Superior temporal gyrus (tissue), 1 donor: ENCODE data around the gene GARIN5A.
A peak's percentile ranks its signal among the peaks of the same experiment; 100 is the strongest.

Experiments used
- DNase-seq: peaks from one replicate; pipeline ENCODE4 v3.0.0-alpha.2; 2016; ENCODE audit errors: extremely low spot score

Gene GARIN5A

GRCh38 chr19:50508843-50509190 lies 32.2 kb upstream of the GARIN5A start:
- DNase-seq: no peak

GRCh38 chr19:50507376-50507775 lies 30.7 kb upstream of the GARIN5A start:
- DNase-seq: no peak

DNA sequence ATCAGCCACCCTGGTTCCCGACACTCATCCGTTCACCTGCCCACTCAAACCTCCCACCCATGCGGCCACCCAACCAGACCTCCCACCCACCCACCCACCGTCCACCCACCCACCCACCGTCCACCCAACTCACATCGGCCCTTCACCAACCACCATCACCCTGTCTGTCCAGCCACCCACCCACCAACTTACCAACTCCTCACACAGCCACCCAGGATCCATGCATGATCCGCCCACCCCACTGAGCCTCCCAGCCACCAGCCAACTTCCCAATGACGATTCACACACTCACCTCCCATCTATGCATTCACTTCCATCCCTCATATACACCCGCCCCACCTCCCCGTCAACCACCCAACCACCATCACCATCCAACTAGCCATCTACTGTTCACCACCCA lies 30.1 kb upstream of the GARIN5A start:
- DNase-seq: no peak

DNA sequence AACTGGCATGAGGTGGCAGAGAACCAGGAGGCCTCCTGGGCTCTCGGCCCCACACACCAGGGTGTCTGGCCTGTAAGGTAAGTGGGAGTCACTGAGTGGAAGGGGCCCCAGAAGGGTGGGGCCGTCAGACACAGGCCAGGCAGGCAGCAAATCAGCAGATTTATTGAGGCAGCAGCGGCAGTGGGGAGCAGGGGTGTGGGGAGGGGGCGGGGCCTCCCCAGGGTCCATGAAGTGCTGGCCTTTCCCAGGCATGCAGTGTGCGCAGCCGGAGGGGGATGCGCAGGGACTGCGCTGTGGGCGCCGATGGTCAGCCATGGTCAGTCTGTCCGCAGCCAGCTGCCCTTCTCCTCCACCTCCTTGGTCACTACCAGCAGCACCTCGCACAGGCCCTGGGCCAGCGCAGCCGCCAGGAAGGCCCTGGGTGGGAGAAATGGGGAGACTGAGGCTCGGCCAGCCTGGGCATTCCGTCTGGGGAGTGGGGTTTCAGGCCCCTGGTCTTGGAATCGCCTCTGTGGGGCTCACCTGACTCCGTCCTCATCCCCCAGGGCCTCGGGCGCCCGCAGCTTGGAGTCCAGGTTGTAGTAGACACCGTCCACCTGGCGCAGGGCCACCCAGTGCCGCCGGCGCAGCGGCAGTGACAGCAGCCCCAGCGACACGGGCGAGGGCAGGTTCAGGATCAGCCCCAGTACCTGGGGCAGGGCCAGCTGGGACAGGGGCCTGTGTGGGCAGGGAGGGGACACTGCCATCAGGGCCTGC lies 29.4 kb upstream of the GARIN5A start:
- DNase-seq: no peak

DNA sequence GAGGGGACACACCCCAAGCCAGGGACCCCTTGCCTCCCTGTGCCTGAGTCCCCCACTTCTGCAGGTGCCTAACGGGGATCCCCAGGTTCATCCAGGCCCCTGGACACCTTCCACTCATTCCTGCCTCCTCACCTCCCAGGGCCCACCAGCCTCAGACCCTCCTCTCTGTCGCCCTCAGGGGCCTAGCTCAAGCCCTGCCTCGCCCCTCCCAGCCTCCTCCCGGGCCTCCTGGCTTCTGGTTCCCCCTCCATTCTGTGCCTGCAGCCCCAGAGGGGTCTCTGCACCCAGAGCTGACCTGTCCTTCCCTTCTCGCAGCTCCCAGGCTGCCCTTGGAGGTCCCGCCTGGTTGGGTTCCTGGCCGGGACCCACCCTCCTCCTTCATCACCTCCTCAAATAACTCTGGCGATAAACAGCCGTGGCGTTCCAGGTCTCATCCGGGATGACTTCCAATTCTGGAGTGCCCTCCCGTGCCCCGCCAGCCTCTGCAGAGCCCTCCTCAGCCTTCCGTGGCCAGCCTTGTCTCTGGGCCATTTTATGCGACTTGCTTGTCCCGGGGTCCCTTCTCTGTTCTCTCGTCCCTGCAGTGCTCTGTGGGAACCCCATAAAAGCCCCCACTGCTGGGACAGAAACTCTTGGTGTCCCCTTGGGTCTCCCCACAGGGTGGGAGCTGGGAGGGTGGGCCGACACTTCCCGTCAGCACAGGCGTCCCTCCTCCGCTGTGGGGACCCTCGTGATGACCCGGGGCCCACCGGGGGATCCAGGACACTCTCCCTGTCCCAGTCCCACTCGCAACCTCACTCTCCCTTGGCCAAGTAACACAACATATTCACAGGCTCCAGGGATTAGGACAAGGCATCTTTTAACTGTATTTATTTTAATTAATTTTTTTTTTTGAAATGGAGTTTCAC lies 25.2 kb upstream of the GARIN5A start:
- no peak for DNase-seq

DNA sequence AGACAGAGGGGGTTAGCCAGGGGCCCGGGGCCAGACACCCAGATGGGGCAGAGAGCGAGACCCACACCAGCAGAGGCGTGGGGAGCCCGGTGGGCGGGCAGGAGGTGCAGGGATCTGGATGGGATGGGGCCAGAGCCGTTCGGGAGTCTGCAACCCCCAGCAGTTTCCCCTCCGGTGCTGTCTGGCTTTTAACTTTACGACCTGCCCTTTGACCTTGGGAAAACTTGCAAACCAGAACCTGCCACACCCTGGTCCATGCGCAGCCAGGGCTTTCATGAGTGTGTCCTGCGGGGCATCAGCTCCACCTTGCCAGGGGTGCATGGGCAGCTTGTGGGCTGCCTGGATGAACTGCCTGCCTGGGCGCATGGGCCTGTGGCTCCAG lies 24.5 kb upstream of the GARIN5A start:
- DNase-seq: no peak

- DNase-seq: no peak
These were observed 24.1 kb upstream of the GARIN5A start for GRCh38 chr19:50500753-50501151.

- DNase-seq: no peak
These were observed 23.6 kb upstream of the GARIN5A start for GRCh38 chr19:50500060-50500752.

GRCh38 chr19:50498219-50499056 lies 21.8 kb upstream of the GARIN5A start:
- DNase-seq: no peak

GRCh38 chr19:50497022-50497405 lies 20.4 kb upstream of the GARIN5A start:
- no peak for DNase-seq

DNA sequence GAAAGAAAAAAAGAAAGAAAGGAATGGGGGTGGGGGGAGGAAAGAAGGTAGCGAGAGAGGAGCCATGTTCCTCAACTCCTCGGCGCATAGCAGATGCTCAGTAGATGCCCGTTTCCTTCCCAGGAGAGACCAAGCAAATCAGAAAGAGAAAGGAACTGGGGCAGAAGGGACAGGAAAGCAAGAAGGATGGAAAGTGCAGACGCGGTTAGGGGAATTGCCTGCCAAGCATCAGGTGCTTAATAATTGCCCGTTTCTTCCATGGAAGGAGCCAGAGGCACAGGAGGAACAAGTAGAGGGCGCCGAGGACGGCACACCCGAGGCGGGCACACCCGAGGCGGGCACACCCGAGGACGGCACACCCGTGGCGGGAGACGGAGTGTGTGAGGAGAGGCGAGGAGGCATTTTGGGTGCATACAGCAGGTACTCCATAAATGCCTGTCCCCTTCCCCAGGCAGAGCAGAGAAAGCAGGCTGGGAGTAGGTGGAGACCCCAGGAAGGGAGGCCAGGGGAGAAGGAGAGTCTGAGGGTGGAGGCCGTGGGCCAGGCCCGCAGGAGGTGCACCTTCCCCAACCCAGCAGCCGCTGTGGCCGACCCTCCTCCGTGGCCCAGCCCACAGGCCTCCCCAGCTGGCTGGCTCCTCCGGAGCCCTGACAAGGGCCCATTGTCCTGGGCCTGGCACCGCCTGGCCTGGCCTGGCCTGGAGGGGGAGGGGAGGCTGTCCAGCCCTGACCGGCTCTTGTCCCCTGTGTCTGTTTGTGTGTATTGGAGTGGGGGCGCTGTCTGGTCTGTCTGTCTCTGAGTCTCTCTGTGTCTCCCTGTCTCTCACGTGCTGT lies 19.8 kb upstream of the GARIN5A start:
- DNase-seq: peak; percentile 95

- DNase-seq: no peak
These were observed 18.4 kb upstream of the GARIN5A start for GRCh38 chr19:50495020-50495531.

DNA sequence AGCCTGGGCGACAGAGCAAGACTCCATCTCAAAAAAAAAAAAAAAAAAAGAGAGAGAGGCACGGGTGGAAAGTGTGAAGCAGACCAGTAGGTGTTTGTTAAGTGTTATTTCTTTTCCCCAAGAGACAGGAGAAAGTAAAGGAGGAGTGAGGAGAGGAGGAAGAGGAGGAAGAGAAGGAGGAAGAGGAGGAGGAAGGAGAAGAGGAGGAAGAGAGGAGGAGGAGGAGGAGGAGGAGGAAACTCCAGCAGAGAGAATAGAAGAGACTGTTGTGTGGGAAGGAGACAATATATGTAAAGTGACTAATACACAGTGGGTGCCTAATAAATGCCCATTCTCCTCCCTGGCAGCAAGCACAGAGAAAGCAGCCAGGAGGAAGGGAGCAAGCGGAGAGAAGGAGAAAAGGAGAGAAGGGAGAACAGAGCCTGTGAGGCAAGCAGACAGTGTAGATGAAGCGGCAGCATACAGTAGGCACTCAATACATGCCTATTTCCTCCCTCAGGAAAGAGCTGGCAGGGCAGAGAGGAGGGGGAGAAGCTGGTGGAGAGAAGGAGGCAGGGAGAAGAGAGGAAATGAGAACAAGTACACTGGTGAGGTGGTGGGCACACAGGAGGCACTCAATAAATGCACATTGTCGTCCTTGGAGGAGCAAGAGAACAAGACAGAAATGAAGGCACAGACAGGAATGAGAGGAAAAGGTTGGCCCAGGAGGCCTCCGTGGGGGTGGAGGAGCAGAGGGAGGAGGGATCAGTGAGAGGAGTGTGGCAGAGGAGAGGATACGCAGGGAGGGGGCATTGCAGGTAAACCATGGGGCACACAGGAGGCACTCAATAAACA lies 17.8 kb upstream of the GARIN5A start:
- DNase-seq: no peak

DNA sequence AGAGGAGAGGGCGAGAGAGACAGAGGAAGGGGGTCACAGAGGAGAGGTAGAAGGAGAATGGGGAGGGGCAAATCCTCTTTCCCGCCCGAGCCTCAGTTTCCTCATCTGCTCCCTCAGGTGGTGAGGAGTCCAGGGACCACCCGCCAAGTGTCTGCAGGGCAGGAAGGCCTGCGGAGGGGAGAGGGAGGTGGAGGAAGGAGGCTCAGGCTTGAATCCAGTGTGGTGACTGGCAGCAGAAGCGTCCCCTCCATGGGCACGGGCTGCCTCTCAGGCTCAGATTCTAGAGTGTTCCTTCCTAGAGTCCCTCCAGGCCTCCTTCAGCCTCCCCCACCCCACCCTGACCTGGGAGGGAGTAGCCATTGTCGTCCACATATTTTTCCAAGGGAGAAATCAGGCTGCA lies 16.5 kb upstream of the GARIN5A start:
- DNase-seq: no peak

DNA sequence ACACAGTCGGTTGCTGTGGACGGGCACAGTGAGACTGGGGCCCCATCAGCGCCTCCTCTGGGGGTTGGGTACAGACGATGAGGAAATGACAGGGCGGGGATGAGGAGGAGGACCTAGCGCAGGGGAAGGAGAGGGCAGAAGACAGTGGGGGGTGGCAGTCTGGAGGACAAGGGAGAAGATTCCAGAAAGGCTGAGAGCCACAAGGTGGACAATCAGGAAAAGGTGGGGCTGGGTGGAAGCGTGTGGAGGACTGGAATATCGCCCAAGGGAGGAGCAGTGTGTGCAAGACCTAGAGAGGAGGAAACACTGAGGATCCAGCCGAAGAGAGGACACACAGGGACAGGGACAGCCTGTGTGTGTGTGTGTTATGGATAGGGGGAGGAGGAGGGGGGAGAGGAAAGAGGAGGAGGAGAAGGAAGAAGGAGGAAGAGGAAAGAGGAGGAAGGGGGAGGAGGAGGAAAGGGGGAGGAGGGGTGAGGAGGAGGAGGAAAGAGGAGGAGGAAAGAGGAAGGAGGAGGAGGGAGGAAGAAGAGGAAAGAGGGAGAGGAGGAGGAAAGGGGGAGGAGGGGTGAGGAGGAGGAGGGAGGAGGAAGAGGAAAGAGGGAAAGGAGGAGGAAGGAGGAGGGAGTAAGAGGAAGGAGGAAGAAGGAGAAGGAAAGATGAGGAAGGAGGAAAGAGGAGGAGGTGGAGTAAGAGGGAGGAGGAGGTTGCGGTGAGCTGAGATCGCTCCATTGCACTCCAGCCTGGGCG lies 15.8 kb upstream of the GARIN5A start:
- no peak for DNase-seq

- no peak for DNase-seq
These were observed 14.4 kb upstream of the GARIN5A start for GRCh38 chr19:50490991-50491472.

- DNase-seq: no peak
These were observed 13.8 kb upstream of the GARIN5A start for GRCh38 chr19:50490411-50490811.

DNA sequence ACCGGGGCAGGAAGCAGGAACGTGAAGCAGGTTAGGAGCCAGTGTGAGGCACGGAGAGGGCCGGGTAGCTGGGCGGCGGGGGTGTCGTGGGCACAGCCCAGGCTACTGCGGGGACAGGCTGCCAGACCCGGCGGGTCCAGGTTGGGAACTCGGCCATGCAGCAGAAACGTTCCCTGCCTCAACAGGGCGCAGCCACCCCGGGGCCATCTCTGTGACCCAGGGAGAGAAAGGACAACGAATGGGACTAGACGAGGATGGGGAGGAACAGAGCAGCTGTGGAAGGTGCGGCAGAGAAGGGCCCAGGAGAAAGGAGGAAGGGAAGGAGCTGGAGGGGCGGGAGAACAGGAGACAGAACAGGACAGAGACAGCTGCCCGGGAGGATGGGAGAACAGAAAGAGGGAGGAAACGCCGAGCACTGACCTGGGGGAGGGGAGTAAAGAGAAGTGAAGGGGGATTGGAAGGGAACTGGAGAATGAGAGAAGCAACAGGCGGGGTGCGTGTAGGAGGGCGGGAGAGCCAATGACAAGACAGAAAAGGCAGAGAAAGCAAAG lies 12.9 kb upstream of the GARIN5A start:
- DNase-seq: no peak
